ENCODE results near the gene POU2F1. TPM values are rescaled to one million over a fixed set of nuclear protein-coding genes. Genes with fewer than 3 reads are reported as not detected.

Gene POU2F1
- total RNA-seq, 1 donor from 2014 or later = 68.0 TPM

GRCh38 chr1:167250482-167250881 lies 29.8 kb downstream of the POU2F1 start:
- H4K20me1 ChIP-seq (ENCODE audit: low read depth) = peaks cover 79% of the 10 kb centered on the region
- no peaks in the 10 kb centered on the region for H3K27me3 Mint-ChIP-seq (ENCODE audit: insufficient read depth, low read depth)
- H3K4me3 ChIP-seq = no peak overlapping the region
- H3K9me3 ChIP-seq (ENCODE audit: low read depth) = no peaks in the 10 kb centered on the region
- peaks cover 15% of the 10 kb centered on the region for H3K4me1 ChIP-seq
- no peak overlapping the region for H3K9ac ChIP-seq
- no peak overlapping the region for H2AFZ ChIP-seq (replicated peaks)
- peaks cover 9% of the 10 kb centered on the region for H3K36me3 Mint-ChIP-seq
- no peak overlapping the region for H3K27ac Mint-ChIP-seq
- no peak for DNase-seq (ENCODE audit: low spot score)
- no peak overlapping the region for H3K27ac ChIP-seq
- H3K4me3 Mint-ChIP-seq = no peak overlapping the region
- no peak overlapping the region for H3K4me2 ChIP-seq
- peaks cover 100% of the 10 kb centered on the region for H3K79me2 ChIP-seq (ENCODE audit: low read depth)
- no peaks in the 10 kb centered on the region for H3K36me3 ChIP-seq
- no peaks in the 10 kb centered on the region for H3F3A ChIP-seq (ENCODE audit: low read depth)
- no peaks in the 10 kb centered on the region for H3K9me3 Mint-ChIP-seq
- H3K27me3 ChIP-seq = no peaks in the 10 kb centered on the region
- no peak for TF ChIP-seq CTCF (IDR thresholded peaks at IDR 0.05)
- TF ChIP-seq EZH2phosphoT487 (IDR thresholded peaks at IDR 0.05) = no peak
- no peak for TF ChIP-seq EZH2 (IDR thresholded peaks at IDR 0.05)
- no peaks in the 10 kb centered on the region for H3K4me1 Mint-ChIP-seq

- H3K4me3 Mint-ChIP-seq = no peak overlapping the region
- H3K27ac ChIP-seq = no peak overlapping the region
- H3K27me3 Mint-ChIP-seq (ENCODE audit: insufficient read depth, low read depth) = no peaks in the 10 kb centered on the region
- TF ChIP-seq EZH2 (IDR thresholded peaks at IDR 0.05) (no peak), EZH2phosphoT487 (IDR thresholded peaks at IDR 0.05) (no peak), CTCF (IDR thresholded peaks at IDR 0.05) (no peak)
- no peak for DNase-seq (ENCODE audit: low spot score)
- H3K4me2 ChIP-seq = no peak overlapping the region
- H4K20me1 ChIP-seq (ENCODE audit: low read depth) = peaks cover 88% of the 10 kb centered on the region
- no peaks in the 10 kb centered on the region for H3K9me3 Mint-ChIP-seq
- H3K9me3 ChIP-seq (ENCODE audit: low read depth) = no peaks in the 10 kb centered on the region
- H3K36me3 ChIP-seq = no peaks in the 10 kb centered on the region
- H3K9ac ChIP-seq = no peak overlapping the region
- peaks cover 11% of the 10 kb centered on the region for H3K36me3 Mint-ChIP-seq
- peaks cover 100% of the 10 kb centered on the region for H3K79me2 ChIP-seq (ENCODE audit: low read depth)
- no peaks in the 10 kb centered on the region for H3K27me3 ChIP-seq
- no peak overlapping the region for H3K27ac Mint-ChIP-seq
- H3K4me1 ChIP-seq = peaks cover 15% of the 10 kb centered on the region
- no peaks in the 10 kb centered on the region for H3F3A ChIP-seq (ENCODE audit: low read depth)
- H3K4me1 Mint-ChIP-seq = no peaks in the 10 kb centered on the region
- no peak overlapping the region for H3K4me3 ChIP-seq
- H2AFZ ChIP-seq (replicated peaks) = no peak overlapping the region
Measured at GRCh38 chr1:167251472-167251871, 30.8 kb downstream of the POU2F1 start.

DNA sequence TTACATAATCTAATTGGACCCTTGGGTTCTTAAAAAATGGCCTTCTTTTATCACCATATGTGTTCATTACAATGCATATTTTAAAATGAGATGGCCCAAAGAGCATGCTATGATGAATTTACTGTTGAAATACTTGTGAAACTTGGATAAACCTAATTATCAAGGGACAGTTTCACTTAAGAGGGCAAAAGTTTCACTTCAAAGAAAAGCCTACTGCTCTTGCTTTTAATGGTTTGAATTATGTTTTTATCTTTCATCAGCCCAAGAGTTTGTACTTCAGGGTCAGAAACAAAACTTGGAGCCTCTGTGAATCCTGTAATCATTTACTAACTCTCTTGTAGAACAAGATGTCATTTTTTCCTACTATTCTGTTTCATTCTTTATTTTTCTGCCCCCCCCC lies 32.3 kb downstream of the POU2F1 start:
- H3K27ac ChIP-seq = no peak overlapping the region

More for the DNA sequence above, 32.3 kb downstream of the POU2F1 start:
- Histone ChIP-seq H3K36me3 (no peaks in the 10 kb centered on the region), H4K20me1 (ENCODE audit: low read depth) (peaks cover 88% of the 10 kb centered on the region), H3K4me3 (no peak overlapping the region), H3K9me3 (ENCODE audit: low read depth) (no peaks in the 10 kb centered on the region), H3K79me2 (ENCODE audit: low read depth) (peaks cover 100% of the 10 kb centered on the region), H2AFZ (replicated peaks) (no peak overlapping the region), H3K27me3 (no peaks in the 10 kb centered on the region), H3K9ac (no peak overlapping the region), H3K4me2 (no peak overlapping the region), H3F3A (ENCODE audit: low read depth) (no peaks in the 10 kb centered on the region), H3K4me1 (peaks cover 7% of the 10 kb centered on the region)
- no peak for DNase-seq (ENCODE audit: low spot score)
- Mint-ChIP-seq H3K4me1 (no peaks in the 10 kb centered on the region), H3K4me3 (no peak overlapping the region), H3K36me3 (peaks cover 11% of the 10 kb centered on the region), H3K9me3 (no peaks in the 10 kb centered on the region), H3K27me3 (ENCODE audit: insufficient read depth, low read depth) (no peaks in the 10 kb centered on the region), H3K27ac (no peak overlapping the region)
- TF ChIP-seq EZH2 (IDR thresholded peaks at IDR 0.05) (no peak), EZH2phosphoT487 (IDR thresholded peaks at IDR 0.05) (no peak), CTCF (IDR thresholded peaks at IDR 0.05) (no peak)

All from neural progenitor cell (in vitro differentiated cells).